B cell (primary cell): ENCODE measurements around the gene LRRC4B. TPM values are rescaled to one million over a fixed set of nuclear protein-coding genes. Genes with fewer than 3 reads are reported as not detected.

Experiments used
- ATAC-seq: fragments of 200-7000 bp; cut with Tn5 transposase; one replicate; pipeline ENCODE4 v1.10.0; 2021; ENCODE audit warnings: low read depth, mild to moderate bottlenecking, moderate number of reproducible peaks, moderate library complexity
- CTCF ChIA-PET: fragments of 350-600 bp; sonication (Branson Sonifier 250); formaldehyde crosslinking; loops from one replicate; lab custom pipeline; 2021; ENCODE audit warnings: antibody characterized with exemption, inconsistent platforms; lab: Charles Lee
- POLR2A ChIA-PET: fragments of 350-600 bp; sonication (Branson Sonifier 250); formaldehyde crosslinking; loops from one replicate; lab custom pipeline; 2021; ENCODE audit warnings: antibody characterized with exemption; lab: Charles Lee
- DNase-seq: peaks from one replicate; pipeline ENCODE4 v3.0.0; 2013
- H2AFZ ChIP-seq: 2 replicates; pipeline ENCODE4 v1.6.1; 2012; ENCODE audit warnings: mild to moderate bottlenecking, low read depth, low read length; ENCODE audit not compliant: insufficient read depth, poor library complexity, severe bottlenecking
- H3K27ac ChIP-seq, 2 donors: 1 replicate in 1 of 2; 2 replicates in 1 of 2; pipeline ENCODE4 v1.5.1; 2012 to 2013; ENCODE audit warnings: low read length in 2 of 2, mild to moderate bottlenecking in 2 of 2, moderate library complexity in 1 of 2
- H3K27me3 ChIP-seq, 4 experiments: fragments of 200-600 bp in 1 of 4; sonication (generic) in 1 of 4; replicated peaks in 1 of 4; 1 replicate in 2 of 4; 2 replicates in 2 of 4; pipeline versions ENCODE4 v1.6.1 to v1.7.0; 2013 to 2016; ENCODE audit warnings: low read length in 3 of 4, mild to moderate bottlenecking in 2 of 4, mixed read lengths in 1 of 4, moderate library complexity in 1 of 4; ENCODE audit not compliant: insufficient read depth in 4 of 4, control insufficient read depth in 3 of 4; ENCODE audit errors: control extremely low read depth in 1 of 4
- H3K36me3 ChIP-seq, 2 experiments: replicated peaks in 1 of 2; 1 replicate in 1 of 2; 2 replicates in 1 of 2; pipeline versions ENCODE4 v1.6.1 to v1.7.1; 2013; ENCODE audit warnings: low read length in 1 of 2; ENCODE audit not compliant: insufficient read depth in 2 of 2, control insufficient read depth in 1 of 2; ENCODE audit errors: control extremely low read depth in 1 of 2, extremely low read depth in 1 of 2
- H3K4me1 ChIP-seq, 2 donors: fragments of 200-600 bp in 1 of 2; sonication (generic) in 1 of 2; 1 replicate in 1 of 2; 2 replicates in 1 of 2; pipeline versions ENCODE4 v1.5.1 to v1.6.1; 2013 to 2017; ENCODE audit warnings: low read length in 2 of 2; ENCODE audit not compliant: control insufficient read depth in 2 of 2, insufficient read depth in 2 of 2
- H3K4me2 ChIP-seq: replicated peaks from 2 replicates; pipeline ENCODE3; 2012; ENCODE audit warnings: mild to moderate bottlenecking, low read depth, low read length; ENCODE audit not compliant: poor library complexity, severe bottlenecking
- H3K4me3 ChIP-seq, 5 experiments: fragments of 200-600 bp in 1 of 5; sonication (generic) in 1 of 5; 1 replicate in 3 of 5; 2 replicates in 2 of 5; pipeline versions ENCODE4 v1.5.1 to v1.7.0; 2011 to 2016; ENCODE audit warnings: low read length in 4 of 5, mild to moderate bottlenecking in 4 of 5, low read depth in 2 of 5, control low read depth in 1 of 5, moderate library complexity in 1 of 5; ENCODE audit not compliant: insufficient read depth in 1 of 5; ENCODE audit errors: control extremely low read depth in 1 of 5, extremely low read depth in 1 of 5
- H3K79me2 ChIP-seq: fragments of 200-600 bp; sonication (generic); one replicate; pipeline ENCODE4 v1.6.0; 2016; ENCODE audit warnings: low read length; ENCODE audit not compliant: control insufficient read depth, insufficient read depth
- H3K9ac ChIP-seq: fragments of 200-600 bp; sonication (generic); 2 replicates; pipeline ENCODE4 v1.6.1; 2017; ENCODE audit warnings: mild to moderate bottlenecking, low read length, moderate library complexity
- H3K9me3 ChIP-seq, 3 donors: one replicate each; pipeline versions ENCODE4 v1.6.1 to v1.7.1; 2013; ENCODE audit warnings: low read length in 2 of 3; ENCODE audit not compliant: control insufficient read depth in 2 of 3, insufficient read depth in 1 of 3; ENCODE audit errors: control extremely low read depth in 1 of 3
- H4K20me1 ChIP-seq: 2 replicates; pipeline ENCODE4 v1.6.0; 2012; ENCODE audit warnings: mild to moderate bottlenecking, low read length; ENCODE audit not compliant: insufficient read depth, control insufficient read depth, poor library complexity, severe bottlenecking
- H3K27ac Mint-ChIP-seq: one replicate; pipeline ENCODE4 v1.8.0; 2021; ENCODE audit warnings: mixed read lengths
- H3K27me3 Mint-ChIP-seq: one replicate; pipeline ENCODE4 v1.8.0; 2021; ENCODE audit warnings: mixed read lengths
- H3K4me1 Mint-ChIP-seq: one replicate; pipeline ENCODE4 v1.8.0; 2021; ENCODE audit warnings: mixed read lengths
- H3K4me3 Mint-ChIP-seq: one replicate; pipeline ENCODE4 v1.8.0; 2021; ENCODE audit warnings: mixed read lengths
- H3K9me3 Mint-ChIP-seq: one replicate; pipeline ENCODE4 v1.8.0; 2022; ENCODE audit warnings: mixed read lengths; ENCODE audit not compliant: insufficient read depth
- CTCF ChIP-seq: fragments of 200-600 bp; IDR thresholded peaks from one replicate; pipeline ENCODE4 v1.8.0; 2022; ENCODE audit warnings: antibody characterized with exemption, mild to moderate bottlenecking
- EZH2 ChIP-seq: IDR thresholded peaks from 2 replicates; pipeline ENCODE4 v1.6.1; 2012; ENCODE audit warnings: borderline replicate concordance, low read depth, mild to moderate bottlenecking, moderate library complexity, low read length; ENCODE audit not compliant: insufficient read depth, poor library complexity, severe bottlenecking
- WGBS: methylation state at CpG from one replicate; pipeline ENCODE4 v1.1.5; 2013; ENCODE audit warnings: missing lambda C conversion rate; ENCODE audit not compliant: insufficient coverage; 5-methylcytosine and 5-hydroxymethylcytosine counted together
- intact Hi-C: fragments of 100-400 bp; cut with micrococcal nuclease; formaldehyde crosslinking; loops from one replicate; pipeline ENCODE4 v1.10.0; 2022
- polyA plus RNA-seq: library from polyadenylated mRNA; depleted of rRNA; stranded (reverse); fragments of >200 nt; gene quantifications from 2 replicates; pipeline ENCODE4 v1.2.3, GENCODE V29; 2012
- total RNA-seq, 2 donors: library from RNA; stranded (reverse); fragments of 120-200 nt in 1 of 2; gene quantifications; 1 replicate in 1 of 2; 2 replicates in 1 of 2; pipeline versions ENCODE4 v1.2.3 to v1.2.4, GENCODE V29; 2013 to 2022

The LRRC4B gene
- total and polyA plus RNA-seq, 2 donors (not counting 1 experiment from before 2014, with no cell fraction given), result 0.03 TPM; not detected in 1

- no peak overlapping the region for H3K9ac ChIP-seq
- ATAC-seq, result no peak
- no peak overlapping the region for H2AFZ ChIP-seq
- ChIA-PET CTCF (no interaction called here), POLR2A (no interaction called here)
- DNase-seq, result no peak
- no peaks in the 10 kb centered on the region for H4K20me1 ChIP-seq
- intact Hi-C loops, result no loop called here
- no peak for TF ChIP-seq CTCF
- TF ChIP-seq EZH2, result no peak
- Mint-ChIP-seq H3K27ac (no peak overlapping the region), H3K9me3 (no peaks in the 10 kb centered on the region), H3K27me3 (peaks cover 43% of the 10 kb centered on the region), H3K4me3 (no peak overlapping the region), H3K4me1 (no peaks in the 10 kb centered on the region)
- no peaks in the 10 kb centered on the region for H3K4me1 ChIP-seq
- no peaks in the 10 kb centered on the region for H3K36me3 ChIP-seq
- peaks cover 0 to 5% (median 0%) of the 10 kb centered on the region in 3 donors for H3K9me3 ChIP-seq
- H3K4me2 ChIP-seq, result no peak overlapping the region
- no peaks in the 10 kb centered on the region for H3K79me2 ChIP-seq
- no peak overlapping the region for H3K4me3 ChIP-seq
- H3K27ac ChIP-seq, result no peak overlapping the region
- WGBS, result 87% methylated on average over 14 of the region's 17 CpGs
- H3K27me3 ChIP-seq, result peaks cover 0 to 44% (median 6%) of the 10 kb centered on the region in 4 experiments
Measured at GRCh38 chr19:50549927-50550593, 18.2 kb downstream of the LRRC4B start.

- ChIA-PET CTCF (no interaction called here), POLR2A (no interaction called here)
- no peak overlapping the region for H3K27ac ChIP-seq
- Mint-ChIP-seq H3K27me3 (peaks cover 36% of the 10 kb centered on the region), H3K9me3 (no peaks in the 10 kb centered on the region), H3K27ac (no peak overlapping the region), H3K4me1 (no peaks in the 10 kb centered on the region), H3K4me3 (no peak overlapping the region)
- H3K4me2 ChIP-seq, result no peak overlapping the region
- H4K20me1 ChIP-seq, result no peaks in the 10 kb centered on the region
- 79% methylated on average over 18 of the region's 22 CpGs for WGBS
- no peaks in the 10 kb centered on the region for H3K79me2 ChIP-seq
- no peaks in the 10 kb centered on the region for H3K36me3 ChIP-seq
- DNase-seq (no peak), ATAC-seq (no peak)
- no peak overlapping the region for H3K9ac ChIP-seq
- H3K27me3 ChIP-seq, result peaks cover 0 to 37% (median 6%) of the 10 kb centered on the region in 4 experiments
- intact Hi-C loops, result no loop called here
- peaks cover 0 to 5% (median 0%) of the 10 kb centered on the region in 3 donors for H3K9me3 ChIP-seq
- no peaks in the 10 kb centered on the region for H3K4me1 ChIP-seq
- TF ChIP-seq CTCF (no peak), EZH2 (no peak)
- no peak overlapping the region for H3K4me3 ChIP-seq
- no peak overlapping the region for H2AFZ ChIP-seq
Measured at GRCh38 chr19:50549059-50549926, 18.9 kb downstream of the LRRC4B start.
